Measurements from ENCODE around the gene NKRF. TPM values are rescaled to one million over a fixed set of nuclear protein-coding genes. Genes with fewer than 3 reads are reported as not detected.

Gene NKRF
- total and polyA plus RNA-seq, 9 of the 15 experiments (the other 6 are each of a cell fraction or from before 2014, with no cell fraction given), result 8.9 to 31.9 (median 19.0) TPM

DNA sequence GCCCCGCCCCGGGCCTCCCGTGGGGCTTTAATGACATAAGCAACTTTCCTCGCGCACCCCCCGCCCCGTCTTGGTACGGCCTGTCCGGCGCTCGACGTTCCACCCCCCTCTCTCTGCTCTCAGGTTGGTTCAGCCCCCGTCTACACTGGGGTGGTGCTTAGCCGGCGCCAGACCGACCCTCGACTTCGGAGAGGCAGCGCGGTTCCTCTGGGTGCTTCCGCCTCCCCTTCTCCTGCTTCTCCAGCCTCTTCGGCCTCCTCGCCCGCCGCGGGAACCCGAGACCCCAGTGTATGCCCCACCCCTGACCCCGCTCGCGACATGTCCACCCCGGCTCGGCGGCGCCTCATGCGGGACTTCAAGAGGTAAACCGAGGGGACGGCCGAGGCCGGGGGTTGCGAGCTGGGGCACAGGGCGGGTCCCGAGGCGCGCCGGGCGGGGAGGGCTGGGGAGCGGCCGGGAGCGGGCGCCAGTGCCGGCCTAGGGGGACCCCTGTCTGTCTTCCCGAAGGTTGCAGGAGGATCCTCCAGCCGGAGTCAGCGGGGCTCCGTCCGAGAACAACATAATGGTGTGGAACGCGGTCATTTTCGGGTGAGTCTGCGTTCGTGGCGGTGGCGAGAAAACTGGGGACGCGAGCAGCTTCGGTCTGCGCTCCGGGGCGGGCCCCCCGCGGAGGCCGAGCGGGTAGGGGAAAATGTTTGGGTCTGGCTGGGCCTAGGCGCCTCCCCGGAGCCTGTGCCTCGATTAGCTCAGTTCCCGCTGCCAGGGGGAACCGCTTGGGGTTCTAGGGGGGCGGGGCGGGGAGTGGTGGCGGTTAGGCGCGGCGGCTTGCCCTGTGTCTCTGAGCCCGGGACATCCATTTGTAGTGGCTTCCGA is 31.6 kb downstream of the NKRF start, which contains the start of gene UBE2A (continued):
- TF ChIP-seq, protein P1, sequence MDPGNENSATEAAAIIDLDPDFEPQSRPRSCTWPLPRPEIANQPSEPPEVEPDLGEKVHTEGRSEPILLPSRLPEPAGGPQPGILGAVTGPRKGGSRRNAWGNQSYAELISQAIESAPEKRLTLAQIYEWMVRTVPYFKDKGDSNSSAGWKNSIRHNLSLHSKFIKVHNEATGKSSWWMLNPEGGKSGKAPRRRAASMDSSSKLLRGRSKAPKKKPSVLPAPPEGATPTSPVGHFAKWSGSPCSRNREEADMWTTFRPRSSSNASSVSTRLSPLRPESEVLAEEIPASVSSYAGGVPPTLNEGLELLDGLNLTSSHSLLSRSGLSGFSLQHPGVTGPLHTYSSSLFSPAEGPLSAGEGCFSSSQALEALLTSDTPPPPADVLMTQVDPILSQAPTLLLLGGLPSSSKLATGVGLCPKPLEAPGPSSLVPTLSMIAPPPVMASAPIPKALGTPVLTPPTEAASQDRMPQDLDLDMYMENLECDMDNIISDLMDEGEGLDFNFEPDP (CRISPR knock-in tag; IDR thresholded peaks at IDR 0.05), result no peak
- no peak for TF ChIP-seq SMAD2 (IDR thresholded peaks at IDR 0.05; ENCODE audit: low read depth, low read length)
- TF ChIP-seq MXI1 (IDR thresholded peaks at IDR 0.05; ENCODE audit: low read depth, low read length), result no peak
- TF ChIP-seq ATF7 (IDR thresholded peaks at IDR 0.05), result peak; percentile 99
- TF ChIP-seq, protein P2, sequence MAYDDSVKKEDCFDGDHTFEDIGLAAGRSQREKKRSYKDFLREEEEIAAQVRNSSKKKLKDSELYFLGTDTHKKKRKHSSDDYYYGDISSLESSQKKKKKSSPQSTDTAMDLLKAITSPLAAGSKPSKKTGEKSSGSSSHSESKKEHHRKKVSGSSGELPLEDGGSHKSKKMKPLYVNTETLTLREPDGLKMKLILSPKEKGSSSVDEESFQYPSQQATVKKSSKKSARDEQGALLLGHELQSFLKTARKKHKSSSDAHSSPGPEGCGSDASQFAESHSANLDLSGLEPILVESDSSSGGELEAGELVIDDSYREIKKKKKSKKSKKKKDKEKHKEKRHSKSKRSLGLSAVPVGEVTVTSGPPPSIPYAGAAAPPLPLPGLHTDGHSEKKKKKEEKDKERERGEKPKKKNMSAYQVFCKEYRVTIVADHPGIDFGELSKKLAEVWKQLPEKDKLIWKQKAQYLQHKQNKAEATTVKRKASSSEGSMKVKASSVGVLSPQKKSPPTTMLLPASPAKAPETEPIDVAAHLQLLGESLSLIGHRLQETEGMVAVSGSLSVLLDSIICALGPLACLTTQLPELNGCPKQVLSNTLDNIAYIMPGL (CRISPR knock-in tag; IDR thresholded peaks at IDR 0.05), result no peak
- TF ChIP-seq CEBPB (tag; IDR thresholded peaks at IDR 0.05), result no peak
- peak; percentile 25 to 97; a peak in 3 of 4 replicates for TF ChIP-seq NONO (IDR thresholded peaks at IDR 0.05; ENCODE audit: low read depth in 2 of 2, low read length in 1 of 2)
- TF ChIP-seq ETV5 (CRISPR knock-in tag; IDR thresholded peaks at IDR 0.05; ENCODE audit: low read depth), result no peak
- TF ChIP-seq, protein P3, sequence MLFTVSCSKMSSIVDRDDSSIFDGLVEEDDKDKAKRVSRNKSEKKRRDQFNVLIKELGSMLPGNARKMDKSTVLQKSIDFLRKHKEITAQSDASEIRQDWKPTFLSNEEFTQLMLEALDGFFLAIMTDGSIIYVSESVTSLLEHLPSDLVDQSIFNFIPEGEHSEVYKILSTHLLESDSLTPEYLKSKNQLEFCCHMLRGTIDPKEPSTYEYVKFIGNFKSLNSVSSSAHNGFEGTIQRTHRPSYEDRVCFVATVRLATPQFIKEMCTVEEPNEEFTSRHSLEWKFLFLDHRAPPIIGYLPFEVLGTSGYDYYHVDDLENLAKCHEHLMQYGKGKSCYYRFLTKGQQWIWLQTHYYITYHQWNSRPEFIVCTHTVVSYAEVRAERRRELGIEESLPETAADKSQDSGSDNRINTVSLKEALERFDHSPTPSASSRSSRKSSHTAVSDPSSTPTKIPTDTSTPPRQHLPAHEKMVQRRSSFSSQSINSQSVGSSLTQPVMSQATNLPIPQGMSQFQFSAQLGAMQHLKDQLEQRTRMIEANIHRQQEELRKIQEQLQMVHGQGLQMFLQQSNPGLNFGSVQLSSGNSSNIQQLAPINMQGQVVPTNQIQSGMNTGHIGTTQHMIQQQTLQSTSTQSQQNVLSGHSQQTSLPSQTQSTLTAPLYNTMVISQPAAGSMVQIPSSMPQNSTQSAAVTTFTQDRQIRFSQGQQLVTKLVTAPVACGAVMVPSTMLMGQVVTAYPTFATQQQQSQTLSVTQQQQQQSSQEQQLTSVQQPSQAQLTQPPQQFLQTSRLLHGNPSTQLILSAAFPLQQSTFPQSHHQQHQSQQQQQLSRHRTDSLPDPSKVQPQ (CRISPR knock-in tag; IDR thresholded peaks at IDR 0.05; ENCODE audit: borderline replicate concordance), result no peak
- 0 out of 2 replicates have a peak, but pooled peaks have one; percentile 35 for TF ChIP-seq ELF2 (CRISPR knock-in tag; IDR thresholded peaks at IDR 0.05)
